Fibroblast of skin of scalp (primary cell): Measurements from ENCODE around the gene REEP1.
A peak's percentile ranks its signal among the peaks of the same experiment; 100 is the strongest.
"Not testable (repeated sequence)": the region's sequence is repeated elsewhere in the genome, so short reads cannot be mapped to it uniquely, and the experiment has no call there.

Source experiments
- DNase-seq: peaks from one replicate; pipeline ENCODE4 v3.0.0-alpha.2; 2013

REEP1 gene

DNA sequence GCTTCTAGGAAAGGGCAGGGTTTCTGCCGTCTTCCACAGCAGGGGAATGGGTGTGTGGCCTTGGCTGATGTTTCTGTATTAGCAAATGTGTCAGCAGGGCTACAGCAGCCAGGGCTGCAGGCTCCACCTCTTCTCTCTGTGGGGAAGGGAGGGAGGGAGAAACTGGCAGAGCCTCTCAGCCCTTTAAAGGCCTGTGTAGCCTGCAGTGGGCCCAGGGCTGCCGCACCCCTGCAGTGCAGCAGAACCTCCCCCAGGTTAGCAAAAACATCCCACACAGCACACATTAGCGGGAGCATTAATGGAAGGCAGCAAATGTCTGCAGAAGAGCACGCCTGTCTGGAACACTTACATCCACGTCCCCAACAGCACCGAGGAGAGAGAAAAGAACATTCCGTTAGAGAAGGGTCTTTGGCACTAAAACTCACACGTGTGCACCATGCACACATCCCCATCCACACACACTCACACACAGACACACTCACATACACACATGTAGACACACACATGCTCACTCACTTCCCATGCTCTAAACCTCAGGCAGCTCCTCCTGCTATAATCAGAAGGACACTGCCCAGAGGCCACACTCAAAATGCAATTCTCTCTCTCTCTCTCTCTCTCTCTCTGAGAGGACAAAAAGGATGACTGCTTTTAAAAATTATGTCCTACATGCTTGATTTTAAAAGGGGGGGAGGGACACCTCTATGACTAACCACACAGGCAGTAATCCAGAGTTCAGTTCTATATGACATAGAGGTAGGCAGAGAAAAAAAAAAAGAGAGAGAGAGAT, 114.1 kb downstream of the REEP1 start:
- peak; percentile 70 for DNase-seq

GRCh38 chr2:86221066-86221684, 116.3 kb downstream of the REEP1 start:
- DNase-seq, result peak; percentile 61

DNA sequence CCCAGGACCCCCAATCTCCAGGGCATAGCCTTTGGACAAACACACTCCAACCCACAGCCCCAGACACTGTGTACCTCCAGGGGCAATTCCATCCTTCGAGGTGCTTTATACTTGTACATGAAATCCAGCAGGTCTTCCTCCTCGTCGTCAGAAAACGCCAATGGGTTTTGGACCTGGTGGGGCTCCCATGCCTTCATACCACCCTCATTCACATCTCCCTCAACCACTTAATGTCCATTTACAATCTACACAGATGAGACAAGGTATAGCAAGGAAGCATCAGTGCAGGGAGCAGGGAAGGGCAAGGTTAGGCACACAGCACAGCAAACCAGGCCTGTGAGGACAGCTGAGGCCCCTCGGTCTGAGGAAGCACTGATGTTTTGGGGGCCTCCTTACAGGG, 117.5 kb downstream of the REEP1 start:
- no peak for DNase-seq

GRCh38 chr2:86218124-86218523, 119.3 kb downstream of the REEP1 start:
- no peak for DNase-seq

DNA sequence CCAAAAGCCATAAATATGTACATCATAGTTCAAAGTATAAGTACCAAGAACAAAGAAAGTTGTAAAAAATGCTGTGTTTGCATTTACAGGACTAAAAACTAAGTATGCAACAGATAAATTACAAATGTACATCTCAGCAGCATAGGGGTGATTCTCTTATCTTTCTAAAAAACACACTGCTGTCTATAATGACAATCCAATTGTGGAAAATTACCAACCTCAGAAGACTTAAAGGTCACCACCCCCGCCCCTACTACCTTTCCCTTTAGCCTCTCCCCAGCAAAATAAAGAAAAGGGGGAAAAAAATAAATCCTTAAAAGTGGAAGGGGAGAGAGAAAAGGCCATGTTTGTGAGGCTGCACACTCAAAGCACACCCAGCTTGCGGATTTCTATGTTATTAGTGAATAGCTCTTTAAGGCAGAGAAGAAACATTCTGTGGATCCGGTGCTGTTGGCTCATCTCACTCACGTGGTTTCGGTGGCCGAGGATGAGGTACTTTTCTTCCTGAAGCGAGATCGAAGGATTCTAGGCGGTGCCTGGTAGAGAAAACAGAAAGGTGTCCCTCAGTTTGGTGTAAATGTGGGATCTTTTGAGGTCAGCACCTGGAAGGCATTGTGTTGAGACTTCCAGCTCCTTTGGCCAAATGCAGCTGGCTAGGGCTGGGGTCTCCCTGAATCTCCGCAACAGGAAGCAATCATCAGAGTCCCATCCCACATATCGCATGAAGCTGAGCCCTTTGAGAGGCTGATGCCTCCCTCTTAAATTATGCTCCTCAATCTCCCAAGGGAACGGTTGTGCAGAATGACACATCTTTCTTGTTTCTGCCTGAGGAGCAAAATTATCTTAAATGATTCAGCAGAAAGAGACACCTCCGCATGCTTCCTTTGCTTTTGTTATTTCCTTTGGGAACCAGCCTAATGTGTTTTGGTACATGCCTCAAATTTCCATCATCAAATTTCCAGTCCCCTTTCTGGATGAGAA, 120.6 kb downstream of the REEP1 start:
- peak; percentile 73 for DNase-seq

DNA sequence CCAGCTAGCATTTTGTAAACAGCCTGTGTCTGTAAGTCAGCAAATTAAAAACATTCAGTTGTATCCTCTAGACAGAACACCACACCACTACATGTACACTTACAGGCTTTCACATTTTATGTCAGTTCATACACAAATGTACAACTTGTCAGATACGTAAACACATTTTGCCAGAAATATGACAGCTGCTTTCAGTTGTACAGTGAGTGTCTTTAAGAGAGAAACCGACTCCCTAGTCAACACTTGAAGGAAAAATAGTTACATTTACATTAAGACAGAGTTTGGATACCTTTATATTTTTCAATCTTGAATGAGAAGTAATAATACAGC, 123.0 kb downstream of the REEP1 start:
- no peak for DNase-seq

GRCh38 chr2:86213699-86214502, 123.5 kb downstream of the REEP1 start:
- DNase-seq, result no peak

DNA sequence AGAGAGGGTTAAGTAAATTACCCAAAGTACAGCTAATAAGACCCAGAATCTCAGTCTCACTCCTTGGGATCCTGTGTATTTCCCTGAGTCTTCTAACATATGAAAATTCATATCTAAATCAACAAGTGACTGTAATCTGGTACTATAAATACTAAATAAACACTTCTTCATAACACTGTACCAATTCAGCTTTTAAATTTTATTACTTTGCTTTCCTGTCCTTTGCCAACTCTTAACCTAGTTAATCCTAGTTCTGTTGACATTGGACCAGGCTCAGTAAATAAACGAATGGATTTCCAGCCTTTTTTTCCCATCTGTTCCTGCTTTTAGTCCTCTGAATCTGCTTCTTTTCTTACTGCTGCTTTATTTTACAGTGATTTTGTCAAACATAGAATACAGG, 124.4 kb downstream of the REEP1 start:
- no peak for DNase-seq

- DNase-seq, result no peak
Observed at GRCh38 chr2:86211796-86212188, 125.6 kb downstream of the REEP1 start.

DNA sequence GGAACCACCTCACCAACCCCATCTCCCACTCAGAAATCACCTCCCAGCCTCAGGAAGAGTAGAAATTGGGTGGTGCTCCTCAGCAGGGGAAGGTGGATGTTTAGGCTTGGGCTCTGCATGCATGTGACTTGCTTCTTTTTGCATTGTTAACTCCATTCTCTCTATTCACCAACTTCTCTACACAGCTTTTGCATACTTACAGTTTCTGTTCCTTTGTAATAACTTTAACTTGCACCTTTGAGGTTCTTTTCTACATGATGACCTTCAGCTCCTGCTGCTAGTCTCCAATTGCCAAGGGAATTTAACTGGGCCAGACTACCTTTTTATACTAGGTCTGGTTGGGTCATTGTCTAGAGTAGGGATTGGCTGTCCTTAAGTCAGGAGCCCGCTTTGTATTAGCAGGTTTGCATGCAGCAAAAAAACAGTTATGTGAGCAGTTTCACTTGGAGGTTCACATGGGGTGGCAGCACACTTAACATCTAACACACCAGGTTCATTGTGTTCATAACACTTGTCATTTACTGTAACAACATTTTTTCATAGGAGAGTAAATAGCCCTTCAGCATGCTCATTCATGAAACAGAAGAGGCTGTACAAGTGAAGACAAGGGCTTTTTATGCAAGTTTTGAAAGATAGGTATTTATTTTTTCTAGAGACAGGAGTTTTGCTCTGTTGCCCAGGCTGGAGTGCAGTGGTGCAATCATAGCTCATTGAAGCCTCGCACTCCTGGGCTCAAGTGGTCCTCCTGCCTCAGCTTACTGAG, 126.2 kb downstream of the REEP1 start:
- no peak for DNase-seq

DNA sequence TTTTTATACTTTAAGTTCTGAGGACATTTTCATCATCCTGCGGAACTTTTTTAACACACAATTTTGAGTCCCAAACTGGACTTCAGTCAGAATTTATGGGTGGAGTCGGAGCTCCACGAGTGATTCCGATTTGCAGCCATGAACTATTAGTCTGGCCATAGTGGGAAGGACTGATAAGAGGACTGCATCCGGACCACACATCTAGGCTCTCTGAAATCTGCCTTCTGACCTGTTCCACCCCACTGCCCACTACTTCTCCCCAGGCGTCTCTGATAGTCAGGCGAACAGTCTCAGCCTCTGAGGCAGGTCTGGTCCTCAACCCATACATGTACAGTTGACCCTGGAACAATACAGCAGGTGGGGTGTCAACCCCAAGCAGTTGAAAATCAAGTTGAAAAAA, 133.0 kb downstream of the REEP1 start:
- no peak for DNase-seq

- DNase-seq, result no peak
Observed at GRCh38 chr2:86203614-86204013, 133.8 kb downstream of the REEP1 start.

DNA sequence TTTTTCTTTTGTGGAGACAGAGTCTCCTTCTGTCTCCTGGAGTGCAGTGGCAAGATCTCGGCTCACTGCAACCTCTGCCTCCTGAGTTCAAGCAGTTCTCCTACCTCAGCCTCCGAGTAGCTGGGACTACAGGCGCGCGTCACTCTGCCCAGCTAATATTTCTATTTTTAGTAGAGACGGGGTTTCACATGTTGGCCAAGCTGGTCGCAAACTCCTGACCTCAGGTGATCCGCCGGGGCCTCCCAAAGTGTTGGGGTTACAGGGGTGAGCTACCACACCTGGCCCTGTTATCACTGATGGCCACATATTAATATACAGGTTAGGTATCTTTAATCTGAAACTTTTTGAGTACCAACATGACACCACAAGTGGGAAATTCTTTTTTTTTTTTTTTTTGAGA, 134.7 kb downstream of the REEP1 start:
- DNase-seq, result no peak

DNA sequence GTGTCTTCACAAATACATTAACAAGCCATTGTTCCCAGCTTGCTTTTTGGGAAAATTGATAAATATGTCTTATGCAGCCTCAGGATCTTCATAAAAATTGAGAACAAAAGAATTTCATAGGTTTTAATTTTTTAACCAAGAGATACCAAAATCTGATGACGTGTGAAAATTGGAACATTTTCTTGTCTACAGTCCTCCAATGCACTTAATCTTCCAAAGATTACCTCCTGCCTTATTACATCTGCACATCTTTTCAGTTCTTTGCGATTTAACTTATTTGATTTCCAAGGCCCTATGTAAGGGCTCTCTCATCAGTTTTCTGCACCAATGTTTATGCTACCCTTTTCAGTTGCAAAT, 135.1 kb downstream of the REEP1 start:
- no peak for DNase-seq

- DNase-seq, result no peak
Observed at GRCh38 chr2:86201671-86202335, 135.6 kb downstream of the REEP1 start.

- DNase-seq, result not testable (repeated sequence)
Observed at GRCh38 chr2:86200564-86200963, 136.9 kb downstream of the REEP1 start.

GRCh38 chr2:86199834-86200177, 137.6 kb downstream of the REEP1 start:
- no peak for DNase-seq

GRCh38 chr2:86195808-86196387, 141.5 kb downstream of the REEP1 start:
- peak; percentile 5 for DNase-seq

- DNase-seq, result peak; percentile 97
Observed at GRCh38 chr2:86195055-86195807, 142.2 kb downstream of the REEP1 start, which contains the start of gene IMMT. Gene IMMT, minus strand, starts transcription at chr2:86195462. Its CDS starts 80 bp downstream, at chr2:86195382.

GRCh38 chr2:86194751-86195054, 142.7 kb downstream of the REEP1 start:
- no peak for DNase-seq
